22Rv1 (cell line): ENCODE data around the gene FRMPD2.

Experiments
- H3K27ac ChIP-seq: fragments of 450-650 bp; 2 replicates; pipeline ENCODE4 v1.5.1; 2017
- CTCF ChIP-seq: fragments of 450-650 bp; IDR thresholded peaks from 2 replicates; pipeline ENCODE4 v1.5.1; 2017; ENCODE audit warnings: mild to moderate bottlenecking
- ZFX ChIP-seq: fragments of 450-650 bp; IDR thresholded peaks from 2 replicates; pipeline ENCODE4 v1.6.1; 2017; ENCODE audit warnings: antibody characterized with exemption, borderline replicate concordance

The FRMPD2 gene

DNA sequence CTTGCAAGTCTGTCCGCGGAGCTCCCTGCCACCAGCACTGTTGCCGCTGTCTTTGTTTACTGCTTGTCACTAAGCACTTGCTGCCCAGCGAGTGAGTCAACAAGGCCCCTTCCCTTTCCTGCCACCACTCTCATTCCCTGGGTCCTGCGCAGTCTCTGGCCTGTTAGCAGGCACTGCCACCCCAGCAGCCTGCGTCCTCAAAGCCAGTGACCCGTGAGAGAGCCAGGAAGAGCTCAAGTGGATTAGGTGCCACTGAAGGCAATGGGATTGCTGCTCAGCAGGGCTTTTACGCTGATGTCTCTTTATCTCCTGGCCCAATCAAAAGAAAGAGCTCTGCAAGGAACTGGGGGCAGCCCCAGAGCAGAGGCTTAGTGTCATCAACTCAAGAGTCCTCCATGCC, at the start of gene FRMPD2:
Gene FRMPD2 (minus strand): TSS at position 61 of the 400 bp plus-strand sequence. CDS start 129 bp downstream, outside the sequence.
- TF ChIP-seq CTCF (no peak), ZFX (no peak)
- no peak within 1 kb of the TSS for H3K27ac ChIP-seq

DNA sequence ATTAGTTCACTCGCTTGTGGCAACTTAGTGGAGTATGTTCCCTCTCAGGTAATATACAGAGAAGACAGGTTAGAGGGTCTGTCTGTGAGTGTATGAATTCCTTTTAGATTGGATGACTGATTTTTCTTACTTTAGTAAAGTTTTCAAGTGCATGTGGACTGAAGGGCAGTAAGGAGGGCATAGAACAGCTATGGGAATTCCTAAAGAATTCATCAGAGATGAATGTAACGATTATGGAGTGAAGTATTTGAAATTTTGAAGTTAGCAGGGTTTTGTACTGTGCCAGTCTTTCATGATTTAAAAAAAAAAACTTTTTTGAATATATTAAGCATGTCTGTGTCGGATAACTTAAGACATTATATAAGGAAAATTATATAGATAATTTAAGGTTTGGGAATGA, 47.5 kb upstream of the FRMPD2 start:
- no peak overlapping the region for H3K27ac ChIP-seq
- no peak for TF ChIP-seq ZFX
- TF ChIP-seq CTCF = no peak

DNA sequence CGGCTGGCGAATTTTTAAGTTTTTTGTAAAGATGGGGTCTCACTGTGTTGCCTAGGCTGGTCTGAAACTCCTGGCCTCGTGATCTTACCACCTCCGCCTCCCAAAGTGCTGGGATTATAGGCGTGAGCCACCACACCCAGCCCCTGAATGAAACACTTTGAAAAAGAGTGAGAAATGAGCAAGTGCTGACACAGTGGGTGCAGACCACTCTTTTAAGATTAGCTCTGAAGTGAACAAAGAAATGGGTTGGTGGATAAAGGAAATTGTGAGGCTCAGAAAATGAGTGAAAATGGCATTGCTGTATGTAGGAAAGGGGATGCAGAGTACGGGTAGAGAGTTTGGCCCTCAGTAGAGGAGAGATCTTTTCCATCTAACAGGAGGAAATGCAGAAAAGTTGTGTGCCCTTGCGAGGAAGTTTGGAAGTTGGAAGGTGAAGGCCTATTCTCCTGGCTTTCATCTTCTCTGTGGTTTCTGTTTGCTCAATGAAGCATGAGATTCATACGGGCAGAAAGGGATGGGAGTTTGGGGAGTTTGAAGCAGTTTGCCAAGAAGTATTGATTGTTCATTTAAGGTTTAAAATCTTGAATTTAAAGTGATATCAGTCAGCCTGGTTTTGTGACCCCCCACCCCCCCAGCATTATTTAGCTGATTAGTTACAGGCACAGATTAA, 43.0 kb upstream of the FRMPD2 start:
- no peak for TF ChIP-seq ZFX
- no peak for TF ChIP-seq CTCF
- no peak overlapping the region for H3K27ac ChIP-seq

GRCh38 chr10:48316236-48316635, 41.7 kb upstream of the FRMPD2 start:
- no peak overlapping the region for H3K27ac ChIP-seq
- TF ChIP-seq CTCF = no peak

DNA sequence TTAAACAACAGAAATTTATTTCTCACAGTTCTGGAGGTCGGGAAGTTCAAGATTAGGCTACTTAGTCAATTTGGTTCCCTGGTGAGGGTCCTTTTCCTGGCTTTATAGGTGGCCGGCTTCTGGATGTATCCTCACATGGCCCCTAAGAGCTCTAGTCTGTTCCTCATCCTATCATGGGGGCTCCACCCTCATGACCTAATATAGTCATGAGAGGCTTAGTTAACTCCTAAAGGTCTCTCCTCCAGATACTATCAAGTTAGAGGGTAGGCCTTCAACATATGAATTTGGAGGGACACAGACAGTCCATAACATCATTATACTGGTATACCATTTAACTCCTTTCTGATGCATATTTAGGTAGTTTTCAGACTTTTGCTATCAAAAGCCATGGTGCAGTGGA, 39.6 kb upstream of the FRMPD2 start:
- TF ChIP-seq ZFX (no peak), CTCF (no peak)
- H3K27ac ChIP-seq = no peak overlapping the region

DNA sequence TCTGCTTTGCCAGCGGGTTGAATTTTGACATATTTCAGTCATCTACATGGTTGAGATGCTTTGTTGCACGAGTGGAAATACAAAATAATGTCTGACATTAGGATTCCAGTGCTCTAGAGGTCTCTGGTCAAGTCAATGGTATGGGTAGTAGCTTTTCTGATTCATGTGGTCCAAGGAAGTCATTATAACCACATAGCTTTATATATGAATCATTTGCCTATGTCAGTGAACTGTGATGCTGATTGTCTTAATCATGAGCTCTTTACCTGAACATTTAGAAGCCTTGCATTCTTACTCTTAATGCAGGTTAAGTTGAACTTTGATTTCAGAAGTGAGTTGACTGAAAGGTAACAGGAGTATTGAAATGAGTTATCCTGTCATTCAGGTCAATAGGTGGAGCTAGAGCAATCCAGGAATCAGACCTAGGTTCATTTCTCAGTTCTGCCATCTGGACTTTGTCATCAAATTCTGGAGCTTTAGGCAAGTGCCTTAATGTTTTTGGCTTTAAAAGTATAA, 35.3 kb upstream of the FRMPD2 start:
- no peak for TF ChIP-seq ZFX
- TF ChIP-seq CTCF = peak; percentile 73
- H3K27ac ChIP-seq = no peak overlapping the region

DNA sequence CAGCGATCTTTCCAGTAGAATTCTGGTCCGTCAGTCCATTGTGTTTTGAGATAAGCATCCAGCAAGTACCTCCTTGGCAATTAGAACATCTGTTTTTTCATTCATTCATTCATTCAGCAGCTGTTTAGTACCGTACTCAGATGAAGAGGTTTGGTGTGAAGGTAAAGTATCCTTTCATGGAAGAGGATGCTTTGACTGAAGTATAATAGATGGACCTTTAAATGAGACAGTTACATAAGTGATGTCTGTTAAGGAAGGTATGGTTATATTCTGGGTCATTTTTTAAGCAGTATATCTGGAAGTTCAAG, 33.2 kb upstream of the FRMPD2 start:
- TF ChIP-seq CTCF (no peak), ZFX (no peak)
- H3K27ac ChIP-seq = peak overlapping the region; percentile 84
